Erythroblast (primary cell): ENCODE measurements around the gene LLCFC1.

Experiments
- GATA1 ChIP-seq: IDR thresholded peaks from 2 replicates; pipeline ENCODE4 v1.6.1; 2011; ENCODE audit warnings: low read depth, mild to moderate bottlenecking, control low read depth, low read length, moderate library complexity
- POLR2A ChIP-seq: IDR thresholded peaks from 2 replicates; pipeline ENCODE4 v1.6.1; 2011; ENCODE audit warnings: mild to moderate bottlenecking, low read length

DNA sequence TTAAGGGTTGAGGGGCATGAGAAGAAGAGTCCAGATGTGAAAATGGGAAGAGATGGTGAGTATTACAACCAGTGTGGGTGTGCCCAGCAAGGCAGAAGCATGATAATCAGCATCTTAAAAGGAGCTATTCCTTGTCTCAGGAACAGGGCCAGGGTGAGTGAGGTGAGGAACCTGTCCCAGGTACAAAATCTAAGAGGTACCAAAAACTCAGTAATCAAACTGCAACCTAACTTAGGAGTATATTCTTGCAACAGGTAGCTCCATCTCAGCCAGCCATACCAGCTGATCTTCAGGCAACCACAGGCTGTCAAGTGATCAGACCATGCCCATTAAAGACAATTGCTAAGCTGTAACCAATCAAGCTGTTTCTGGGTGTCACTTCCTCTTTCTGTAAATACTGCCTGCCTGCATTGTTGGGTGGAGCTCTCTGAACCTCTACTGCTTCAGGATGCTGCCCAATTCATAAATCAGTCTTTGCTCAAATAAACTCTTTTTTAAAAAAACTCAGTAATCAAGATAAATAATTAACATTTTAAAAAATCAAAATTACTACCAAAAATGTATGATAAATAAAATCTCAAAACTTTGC is 15.5 kb downstream of the LLCFC1 start:
- TF ChIP-seq POLR2A (peak; percentile 17), GATA1 (no peak)
